GM12872 (cell line): Measurements from ENCODE around the gene CD27.

Experiments used
- TF ChIP-seq, protein P1 (sequence below): IDR thresholded peaks from 3 replicates; pipeline ENCODE4 v1.5.1; 2011; ENCODE audit warnings: low read depth, mild to moderate bottlenecking, low read length, moderate library complexity; ENCODE audit not compliant: insufficient read depth

The CD27 gene

DNA sequence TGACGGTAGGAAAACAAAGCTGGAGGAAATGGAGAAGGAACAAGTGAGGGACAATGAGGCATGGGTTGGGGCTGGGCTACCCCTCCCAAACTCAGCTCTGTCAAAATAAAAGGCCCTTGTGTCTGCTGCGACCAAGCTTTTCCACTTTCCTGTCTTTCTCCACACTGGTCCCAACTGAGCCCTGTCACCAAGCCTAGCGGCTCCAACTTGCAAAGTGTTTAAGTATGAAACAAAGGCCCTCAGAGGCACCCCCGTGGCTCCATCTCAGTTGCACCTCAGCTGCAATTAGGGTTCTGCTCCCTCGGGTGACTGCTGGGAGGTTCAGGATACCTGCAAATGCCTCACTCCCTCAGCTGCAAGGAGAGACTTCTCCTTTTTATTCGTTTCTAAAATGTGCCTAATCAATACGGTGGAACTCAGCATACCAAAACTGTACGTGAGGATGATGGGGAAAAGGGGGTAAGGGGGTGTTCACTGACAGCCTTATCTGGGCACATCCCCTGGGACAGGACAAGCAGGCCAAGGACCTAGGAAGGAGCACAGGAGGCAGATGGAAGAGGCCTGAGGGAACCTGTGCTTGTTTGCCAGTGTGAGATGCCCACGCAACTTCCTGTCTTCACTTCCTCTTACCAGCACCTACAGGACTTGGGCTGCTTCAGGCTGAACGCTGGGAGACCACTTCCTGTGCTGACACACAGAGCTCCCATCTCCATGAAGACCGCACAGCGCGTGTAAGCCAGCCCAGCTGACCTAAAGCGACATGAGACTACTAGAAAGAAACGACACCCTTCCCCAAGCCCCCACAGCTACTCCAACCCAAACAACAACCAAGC is 16.9 kb downstream of the CD27 start:
- TF ChIP-seq, protein P1, sequence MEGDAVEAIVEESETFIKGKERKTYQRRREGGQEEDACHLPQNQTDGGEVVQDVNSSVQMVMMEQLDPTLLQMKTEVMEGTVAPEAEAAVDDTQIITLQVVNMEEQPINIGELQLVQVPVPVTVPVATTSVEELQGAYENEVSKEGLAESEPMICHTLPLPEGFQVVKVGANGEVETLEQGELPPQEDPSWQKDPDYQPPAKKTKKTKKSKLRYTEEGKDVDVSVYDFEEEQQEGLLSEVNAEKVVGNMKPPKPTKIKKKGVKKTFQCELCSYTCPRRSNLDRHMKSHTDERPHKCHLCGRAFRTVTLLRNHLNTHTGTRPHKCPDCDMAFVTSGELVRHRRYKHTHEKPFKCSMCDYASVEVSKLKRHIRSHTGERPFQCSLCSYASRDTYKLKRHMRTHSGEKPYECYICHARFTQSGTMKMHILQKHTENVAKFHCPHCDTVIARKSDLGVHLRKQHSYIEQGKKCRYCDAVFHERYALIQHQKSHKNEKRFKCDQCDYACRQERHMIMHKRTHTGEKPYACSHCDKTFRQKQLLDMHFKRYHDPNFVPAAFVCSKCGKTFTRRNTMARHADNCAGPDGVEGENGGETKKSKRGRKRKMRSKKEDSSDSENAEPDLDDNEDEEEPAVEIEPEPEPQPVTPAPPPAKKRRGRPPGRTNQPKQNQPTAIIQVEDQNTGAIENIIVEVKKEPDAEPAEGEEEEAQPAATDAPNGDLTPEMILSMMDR: no peak

DNA sequence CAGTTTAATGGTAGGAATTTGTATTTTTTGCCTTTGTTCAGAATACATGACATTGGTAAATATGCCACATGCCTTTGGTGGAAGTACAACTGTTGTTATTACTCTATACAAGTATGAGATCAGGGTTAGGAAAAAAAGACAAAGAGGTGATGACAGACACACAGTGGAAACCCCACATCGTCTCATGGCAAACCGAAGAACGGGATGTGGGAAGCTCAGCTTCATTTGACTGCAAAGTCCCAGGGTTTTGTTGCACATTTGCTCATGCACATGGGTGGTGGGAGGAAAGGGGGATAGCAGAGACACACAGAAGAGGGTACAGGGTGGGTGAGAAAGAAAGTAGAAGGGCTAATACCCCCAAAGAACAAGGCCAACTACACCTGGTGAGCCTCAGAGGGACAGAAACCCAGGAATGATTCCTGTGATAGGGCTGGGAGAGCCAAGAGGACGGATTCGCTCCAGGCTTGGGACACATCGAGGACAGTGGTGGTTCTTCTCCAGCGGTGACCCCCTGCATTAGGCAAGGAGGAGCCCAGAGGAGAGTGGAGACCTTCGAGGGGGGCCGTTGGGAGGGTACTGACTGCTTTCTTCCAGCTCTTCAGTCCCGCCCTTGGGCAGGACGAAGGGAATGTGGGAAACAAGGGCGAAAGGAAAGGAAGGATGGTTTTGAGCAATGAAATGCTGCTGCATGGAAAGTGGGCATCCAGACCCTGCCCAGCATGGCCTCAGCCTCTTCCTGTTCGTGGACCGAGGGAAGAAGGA is 17.7 kb downstream of the CD27 start:
- TF ChIP-seq, protein P1: no peak

DNA sequence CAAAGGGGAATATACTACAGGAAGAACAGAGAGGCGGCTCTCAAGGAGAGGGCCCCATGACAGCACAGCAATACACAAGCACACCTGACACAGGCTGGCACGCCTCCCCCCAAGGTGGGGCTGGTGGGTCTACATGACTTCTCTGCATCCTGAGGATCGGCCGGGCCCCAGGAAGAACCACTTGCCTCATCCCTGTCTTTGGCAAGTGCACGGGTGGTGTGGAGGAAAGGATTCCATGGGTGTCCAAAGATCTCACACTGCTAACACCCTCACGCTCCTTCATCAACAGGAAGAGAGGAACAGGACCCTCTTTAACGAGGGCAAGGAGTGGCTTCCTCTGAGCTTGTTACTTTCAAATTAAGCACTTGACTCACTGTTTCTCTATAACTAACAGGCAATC is 18.5 kb downstream of the CD27 start:
- TF ChIP-seq, protein P1: no peak

DNA sequence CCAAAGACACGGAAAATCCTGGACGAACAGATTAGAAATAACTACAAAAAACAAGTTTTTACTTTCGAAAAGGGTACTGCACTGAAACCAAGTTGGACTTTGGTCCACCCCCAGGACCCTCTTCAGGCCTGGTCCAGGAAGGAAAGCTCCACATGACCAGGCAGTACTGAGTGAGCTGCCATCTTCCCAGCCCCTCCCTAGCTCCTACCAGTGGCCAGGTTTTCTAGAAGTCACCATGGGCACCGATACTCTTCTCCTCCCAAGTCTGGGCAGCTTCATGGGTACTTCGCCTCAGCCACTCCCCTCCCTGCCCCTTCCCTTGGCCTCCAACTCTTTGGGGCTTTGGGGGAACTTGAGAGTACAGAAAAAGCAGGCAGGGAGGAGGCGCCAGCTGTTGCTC is 19.1 kb downstream of the CD27 start:
- TF ChIP-seq, protein P1: no peak

DNA sequence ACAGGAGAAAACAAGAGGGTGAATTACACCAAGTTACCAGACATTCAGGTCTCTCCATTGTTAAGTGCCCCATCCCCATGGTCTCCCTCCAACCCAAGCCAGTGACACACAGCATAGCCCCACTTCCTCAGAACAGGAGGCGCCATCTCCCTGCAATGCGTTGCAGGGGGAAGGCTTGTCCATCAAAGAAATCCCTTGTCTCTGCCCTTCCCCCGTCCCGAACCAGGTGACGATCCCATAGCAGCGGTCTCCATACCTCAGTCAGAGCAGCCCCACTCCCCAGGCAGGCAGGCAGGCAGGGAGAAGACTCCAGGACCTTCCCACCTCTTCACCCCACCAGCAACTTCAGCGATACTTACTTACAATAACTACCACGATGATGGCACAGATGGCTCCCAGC is 19.8 kb downstream of the CD27 start:
- TF ChIP-seq, protein P1: no peak

DNA sequence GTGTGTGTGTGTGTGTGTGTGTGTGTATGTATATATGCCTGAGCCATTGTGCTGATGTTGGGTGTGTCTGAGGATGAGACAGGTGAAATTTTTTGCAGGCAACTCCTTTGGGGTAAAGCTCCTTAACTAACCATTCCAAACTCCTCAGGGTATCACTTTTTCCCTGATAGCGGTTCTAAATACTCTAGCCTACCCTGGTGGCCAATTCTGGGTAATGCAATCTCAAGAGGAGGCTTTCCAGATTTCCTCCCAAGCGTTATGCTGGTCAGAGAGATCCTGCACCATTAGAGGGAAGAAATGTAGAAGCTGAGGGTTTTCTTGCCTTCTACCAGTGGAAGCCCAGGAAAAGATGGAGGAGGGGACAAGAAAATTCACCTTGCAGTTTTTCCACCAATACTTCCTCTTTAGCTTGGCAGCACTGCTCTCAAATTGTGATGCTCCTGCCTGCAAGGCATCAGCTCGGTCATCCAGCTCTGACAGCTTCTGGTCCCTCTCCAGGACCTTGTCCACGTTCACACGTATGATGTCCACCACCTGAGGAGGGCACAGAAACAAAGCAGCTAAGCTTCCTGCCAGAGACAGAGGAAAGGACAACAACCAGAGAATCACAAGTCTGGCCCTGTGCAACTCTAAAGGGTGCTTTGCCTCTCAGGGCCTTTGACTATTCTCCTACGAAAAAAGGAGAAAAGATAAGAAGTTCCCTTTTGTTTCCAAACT is 20.9 kb downstream of the CD27 start:
- TF ChIP-seq, protein P1: peak; percentile 93

DNA sequence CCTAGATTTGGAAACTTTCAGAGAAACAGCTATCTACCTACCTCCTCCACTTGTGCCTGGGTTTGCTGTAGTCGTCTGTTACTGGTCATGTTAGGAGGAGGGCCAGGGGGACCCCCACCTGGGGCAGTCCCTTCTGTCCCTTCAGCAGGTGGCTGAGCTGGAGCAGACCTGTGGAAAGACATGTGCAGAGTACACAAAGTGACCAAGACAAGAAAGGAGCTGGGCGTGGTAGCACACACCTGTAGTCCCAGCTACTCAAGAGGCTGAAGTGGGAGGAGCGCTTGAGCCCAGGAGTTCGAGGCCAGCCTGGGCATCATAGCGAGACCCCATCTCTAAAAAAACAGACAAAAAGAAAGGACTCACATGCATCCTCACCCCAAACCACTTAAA is 21.4 kb downstream of the CD27 start:
- TF ChIP-seq, protein P1: no peak
